ENCODE results near the gene TMEM30B.

The TMEM30B gene

DNA sequence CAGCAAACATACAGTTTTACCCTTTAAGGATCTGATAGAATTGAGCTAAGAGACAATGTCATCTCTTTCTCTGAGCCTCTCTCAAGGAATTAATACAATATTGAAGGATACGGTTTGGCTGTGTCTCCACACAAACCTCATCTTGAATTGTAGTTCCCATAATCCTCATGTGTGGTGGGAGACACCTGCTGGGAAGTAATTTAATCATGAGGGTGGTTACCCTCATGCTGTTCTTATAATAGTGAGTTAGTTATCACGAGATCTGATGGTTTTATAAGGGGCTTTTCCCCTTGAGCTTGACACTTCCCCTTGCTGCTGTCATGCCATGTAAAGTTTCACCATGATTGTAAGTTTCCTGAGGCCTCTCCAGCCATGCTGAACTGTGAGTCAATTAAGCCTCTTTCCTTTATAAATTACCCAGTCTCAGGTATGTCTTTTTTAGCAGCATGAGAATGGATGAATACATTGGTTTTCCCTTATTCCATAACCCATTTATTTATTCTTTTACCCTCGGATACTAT lies 47.6 kb downstream of the TMEM30B start:
- no peak for DNase-seq (ENCODE audit: low spot score)

DNA sequence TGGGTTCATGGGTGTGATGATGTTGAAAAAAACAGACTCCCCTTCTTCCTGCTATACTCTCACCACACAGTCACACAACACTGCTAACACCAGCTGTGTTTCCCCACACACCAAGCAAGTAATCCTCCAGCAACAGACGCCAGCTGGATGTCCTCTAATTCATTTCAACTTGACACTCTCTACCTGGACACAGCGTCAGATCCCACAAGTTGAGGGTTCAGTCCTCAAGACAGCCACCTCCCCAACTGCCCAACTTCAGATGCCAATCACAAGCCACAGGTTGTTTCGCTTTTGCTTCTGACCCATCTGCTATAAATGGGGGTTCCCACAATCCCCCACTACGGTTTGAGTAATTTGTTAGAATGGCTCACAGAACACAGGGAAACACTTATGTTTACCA lies 49.3 kb downstream of the TMEM30B start:
- DNase-seq (ENCODE audit: low spot score), result no peak

DNA sequence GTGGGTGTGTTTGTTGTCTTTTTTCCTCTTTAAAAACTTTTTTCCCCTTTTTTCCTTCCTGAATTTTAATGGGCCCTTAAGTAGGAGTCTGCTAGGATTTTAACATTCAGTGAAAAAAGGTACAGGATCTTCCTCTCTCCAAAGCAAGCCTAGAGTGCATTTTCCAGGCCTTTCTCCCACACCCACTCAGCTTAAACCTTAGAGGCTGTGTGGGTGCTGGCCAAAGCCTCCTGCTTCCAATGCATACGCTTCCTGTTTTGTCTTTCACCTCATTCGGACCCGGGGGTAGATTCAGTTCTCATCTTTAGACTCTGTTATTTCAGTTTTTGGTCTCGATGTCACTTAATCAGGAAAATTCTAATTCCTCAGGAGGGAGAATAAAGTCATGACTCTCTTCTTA lies 51.2 kb downstream of the TMEM30B start:
- DNase-seq (ENCODE audit: low spot score), result no peak

DNA sequence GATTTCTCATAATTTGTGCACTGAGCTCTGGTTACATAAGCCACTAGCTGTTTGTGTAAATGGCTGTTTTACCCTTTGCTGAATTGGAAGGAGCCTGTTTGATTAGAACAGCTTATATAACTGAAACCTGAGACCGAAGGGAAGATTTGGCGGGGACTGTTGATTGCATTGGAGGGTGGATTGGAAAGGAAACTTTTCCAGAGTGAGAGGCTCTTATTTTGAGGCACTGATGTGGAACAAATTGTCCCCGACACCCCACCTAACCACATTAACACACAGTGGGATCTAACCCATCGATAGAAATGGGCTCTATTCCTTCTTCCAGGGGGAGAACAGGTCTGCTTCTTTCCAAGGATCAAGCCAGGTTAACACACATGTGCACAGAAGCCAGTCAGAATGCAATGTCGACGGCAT lies 51.7 kb downstream of the TMEM30B start:
- no peak for DNase-seq (ENCODE audit: low spot score)

DNA sequence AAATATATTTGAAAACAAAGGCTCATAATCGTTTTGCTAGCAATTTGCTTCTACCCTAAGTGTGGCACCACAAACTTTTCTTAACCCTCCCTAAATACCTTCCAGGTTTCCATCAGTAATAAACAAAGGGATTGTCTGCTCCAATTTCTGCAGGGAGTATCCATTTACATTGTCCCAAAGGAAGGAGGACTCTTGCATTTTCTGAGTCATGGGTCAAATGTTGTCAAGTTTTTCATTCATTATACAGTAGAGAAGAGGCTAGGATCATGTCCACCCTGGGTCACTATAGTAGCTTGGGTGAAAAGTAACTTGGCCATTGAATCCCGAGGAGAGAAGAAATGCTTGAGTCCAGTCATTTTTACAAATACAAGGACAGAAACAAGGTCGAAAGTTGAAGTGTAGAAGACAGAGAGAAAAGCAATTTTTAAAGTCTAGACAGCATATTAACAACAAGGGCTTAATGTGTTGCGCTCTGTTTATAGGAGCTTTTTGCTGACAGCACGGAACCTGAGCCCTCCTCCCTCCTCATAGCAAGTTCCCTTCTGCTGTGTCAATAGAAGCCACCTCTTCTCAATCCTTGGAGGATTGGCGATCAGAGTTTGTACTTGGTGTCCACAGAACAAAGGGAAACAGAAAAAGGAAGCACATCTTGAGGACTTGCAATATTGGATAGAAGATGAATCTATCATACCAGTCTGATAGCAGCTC lies 53.1 kb downstream of the TMEM30B start:
- no peak for DNase-seq (ENCODE audit: low spot score)
